Tibial nerve (tissue), 3 donors: ENCODE results near the gene PTCD1.

Experiments used
- EP300 ChIP-seq, 2 donors: sonication (generic); formaldehyde crosslinking; IDR thresholded peaks; one replicate each; pipeline ENCODE4 v1.6.1; 2017; ENCODE audit warnings: antibody characterized with exemption in 2 of 2, mild to moderate bottlenecking in 1 of 2
- POLR2A ChIP-seq, 2 donors: fragments of 450-650 bp; IDR thresholded peaks; one replicate each; pipeline ENCODE4 v1.6.1; 2017; ENCODE audit warnings: antibody characterized with exemption in 2 of 2, mild to moderate bottlenecking in 2 of 2, moderate library complexity in 2 of 2

- TF ChIP-seq EP300 (IDR thresholded peaks at IDR 0.05) (no peak), POLR2A (IDR thresholded peaks at IDR 0.05) (no peak)
Observed at GRCh38 chr7:99404977-99405320, 33.6 kb downstream of the PTCD1 start.
